HG03095 (cell line): ENCODE measurements around the gene KIF14.
"Not testable (repeated sequence)": the region's sequence is repeated elsewhere in the genome, so short reads cannot be mapped to it uniquely, and the experiment has no call there.

Experiments
- ATAC-seq: cut with Tn5 transposase; IDR thresholded peaks from one replicate; pipeline ENCODE4 v1.9.1; 2021; ENCODE audit warnings: moderate library complexity; ENCODE audit not compliant: unreplicated experiment

Gene KIF14

DNA sequence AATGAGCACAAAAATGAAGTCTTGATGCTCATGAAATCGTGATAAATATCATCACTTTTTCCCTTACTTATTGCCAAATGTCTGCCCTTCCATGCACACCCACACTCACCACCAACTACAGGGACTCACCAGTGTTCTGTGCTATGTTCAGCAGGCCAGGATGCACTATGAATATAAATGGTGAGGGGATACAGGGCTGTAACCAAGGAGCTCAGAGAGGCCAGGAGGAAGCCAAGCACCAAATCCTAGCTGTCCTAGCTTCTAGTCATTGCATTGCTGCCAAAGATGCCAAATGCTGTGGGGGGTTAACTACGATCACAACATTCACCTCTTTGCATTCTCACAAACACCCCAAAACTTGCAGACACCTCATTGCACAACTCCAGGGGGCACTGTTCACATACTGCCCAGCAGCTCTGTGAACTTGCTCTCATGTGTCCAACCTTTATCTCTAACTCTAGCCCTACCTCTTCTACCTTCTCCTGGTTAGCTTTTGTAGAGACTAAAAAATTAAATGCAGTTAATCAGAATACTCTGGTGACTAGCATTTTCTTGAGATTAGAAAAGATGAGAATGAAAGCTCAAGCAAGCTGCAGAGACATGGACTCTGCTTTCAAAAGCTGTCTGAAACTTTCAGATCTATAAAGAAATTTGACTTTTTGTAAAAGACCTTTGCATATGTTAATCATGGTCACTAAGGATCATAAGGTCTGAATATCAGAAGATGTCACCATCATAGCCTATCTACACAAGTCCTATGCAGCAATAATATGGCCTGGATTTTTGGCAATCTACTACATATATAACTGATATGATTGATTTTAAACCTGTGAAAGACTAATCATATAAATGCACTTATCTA is 13.9 kb upstream of the KIF14 start:
- ATAC-seq: no peak

DNA sequence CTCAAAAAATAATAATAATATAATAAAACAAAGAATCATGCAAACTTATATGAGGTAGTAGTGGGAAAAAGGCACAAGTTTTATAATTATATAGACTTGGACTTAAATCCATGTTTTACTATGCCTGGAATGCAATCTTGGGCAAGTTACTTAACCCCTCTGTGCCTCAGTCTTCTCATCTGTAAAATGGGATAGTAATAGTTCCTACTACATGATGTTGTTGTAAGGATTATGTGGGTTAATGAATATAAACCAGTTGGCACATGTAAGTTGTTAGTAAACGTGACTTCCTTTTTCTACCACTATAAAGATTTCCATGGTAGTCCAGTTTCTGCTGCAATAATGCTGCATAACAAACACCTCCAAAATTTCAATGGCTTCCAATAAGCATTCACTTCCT is 10.8 kb upstream of the KIF14 start:
- ATAC-seq: no peak

DNA sequence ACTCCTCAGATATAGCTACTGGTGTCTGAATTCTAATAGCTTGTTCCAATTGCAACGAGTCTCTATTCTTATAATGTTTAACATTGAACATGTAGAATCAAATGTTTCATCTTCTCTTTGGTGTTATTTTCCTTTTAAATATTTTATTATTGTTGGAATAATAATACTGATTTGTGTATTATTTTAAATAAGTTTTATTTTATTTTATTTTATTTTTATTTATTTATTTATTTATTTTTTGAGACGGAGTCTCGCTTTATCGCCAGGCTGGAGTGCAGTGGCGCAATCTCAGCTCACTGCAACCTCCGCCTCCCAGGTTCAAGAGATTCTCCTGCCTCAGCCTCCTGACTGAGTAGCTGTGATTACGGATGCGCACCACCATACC is 10.0 kb upstream of the KIF14 start:
- not testable (repeated sequence) for ATAC-seq

GRCh38 chr1:200629876-200630514 is 9.4 kb upstream of the KIF14 start:
- ATAC-seq: no peak

GRCh38 chr1:200628223-200628881 is 7.8 kb upstream of the KIF14 start:
- ATAC-seq: peak; percentile 79

- ATAC-seq: no peak
Observed at GRCh38 chr1:200627575-200628222, 7.1 kb upstream of the KIF14 start.

- no peak for ATAC-seq
Observed at GRCh38 chr1:200626853-200627534, 6.4 kb upstream of the KIF14 start.

DNA sequence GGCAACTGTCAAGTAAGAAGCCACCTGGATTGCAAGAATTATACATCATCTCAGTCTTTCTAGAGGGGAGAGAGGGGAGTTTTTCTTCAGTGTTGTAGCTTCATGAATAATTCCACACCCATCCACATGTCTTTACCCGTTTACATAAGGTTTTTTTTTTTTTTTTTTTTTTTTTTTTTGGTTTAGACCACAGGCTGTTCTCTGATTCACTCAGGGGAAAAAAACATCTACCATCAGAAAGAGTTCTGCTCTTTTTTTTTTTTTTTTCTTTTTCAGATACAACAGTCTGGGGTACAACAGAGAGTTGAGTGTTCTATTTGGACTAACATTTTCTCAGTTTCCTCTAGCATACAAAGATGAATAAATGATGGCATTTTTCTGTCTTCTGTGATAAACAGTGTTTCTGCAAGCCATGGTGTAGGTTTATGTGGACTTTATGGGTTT is 4.9 kb upstream of the KIF14 start:
- ATAC-seq: no peak

GRCh38 chr1:200624679-200625335 is 4.3 kb upstream of the KIF14 start:
- no peak for ATAC-seq

DNA sequence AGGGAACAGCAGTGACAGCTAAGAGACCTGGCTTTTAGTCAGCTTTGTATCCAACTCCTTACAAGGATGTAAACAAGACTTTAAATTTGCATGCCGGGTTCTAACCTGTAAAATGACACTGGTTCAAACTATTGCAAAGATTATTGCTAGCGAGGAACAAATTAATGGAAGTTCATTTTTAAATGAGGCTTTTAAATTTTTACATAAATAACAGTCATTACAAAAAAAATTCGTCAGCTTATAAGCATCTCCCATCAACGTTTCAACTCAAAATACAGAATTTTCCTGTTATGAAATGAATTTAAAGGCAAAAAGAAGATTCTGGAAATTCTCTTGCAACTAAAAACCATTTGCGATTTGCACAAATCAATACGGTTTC is 668 bp downstream of the KIF14 start:
- ATAC-seq: no peak

- no peak for ATAC-seq
Observed at GRCh38 chr1:200610846-200611245, 9.7 kb downstream of the KIF14 start.

- ATAC-seq: no peak
Observed at GRCh38 chr1:200602632-200603031, 17.9 kb downstream of the KIF14 start.

DNA sequence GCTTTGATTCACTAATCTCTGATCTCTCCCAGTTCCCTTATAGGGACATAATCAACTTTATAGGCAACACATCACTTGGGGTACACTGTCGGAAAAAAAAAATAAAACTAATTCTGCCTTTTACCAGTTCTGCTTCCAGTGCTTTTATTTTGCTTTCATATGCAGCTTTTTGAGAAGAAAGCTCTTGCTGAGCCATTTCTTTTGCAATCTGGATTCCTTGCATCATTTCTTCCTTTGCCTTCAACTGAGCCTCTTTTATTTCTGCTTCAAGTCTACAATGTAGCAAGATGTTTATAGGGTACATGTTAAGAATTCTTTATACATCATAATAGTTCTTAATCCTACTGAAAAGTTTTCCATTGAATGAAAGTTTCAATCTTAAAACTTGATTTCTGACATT is 30.6 kb downstream of the KIF14 start:
- no peak for ATAC-seq

- ATAC-seq: peak; percentile 63
Observed at GRCh38 chr1:200588698-200589097, 31.9 kb downstream of the KIF14 start.

DNA sequence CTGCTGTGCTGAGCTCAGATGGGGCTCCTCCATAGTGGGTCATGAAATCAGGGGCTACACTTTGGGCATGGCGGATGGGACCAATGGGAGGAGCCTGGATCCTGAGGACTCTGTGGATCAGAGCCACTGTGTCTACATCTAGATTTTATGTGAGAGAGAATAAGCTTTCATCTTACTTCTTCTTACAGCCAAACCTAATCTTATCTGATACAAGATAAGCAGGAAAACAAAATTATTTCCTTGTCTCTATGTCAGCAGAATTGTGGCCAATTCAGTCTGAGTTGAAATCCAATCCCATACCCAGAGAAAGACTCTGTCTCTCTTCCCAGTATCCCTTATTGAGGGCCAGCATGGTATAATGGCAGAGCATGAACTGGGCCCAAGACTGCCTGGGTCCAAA is 56.2 kb downstream of the KIF14 start:
- ATAC-seq: no peak

GRCh38 chr1:200561856-200562214 is 58.7 kb downstream of the KIF14 start:
- peak; percentile 28 for ATAC-seq

GRCh38 chr1:200558866-200559459 is 61.6 kb downstream of the KIF14 start:
- ATAC-seq: no peak

GRCh38 chr1:200556002-200556401 is 64.5 kb downstream of the KIF14 start:
- ATAC-seq: no peak

GRCh38 chr1:200552737-200553136 is 67.8 kb downstream of the KIF14 start:
- ATAC-seq: not testable (repeated sequence)

- ATAC-seq: no peak
Observed at GRCh38 chr1:200550367-200550766, 70.2 kb downstream of the KIF14 start.
